Natural killer cell (primary cell): ENCODE measurements around the gene TAT. TPM values are rescaled to one million over a fixed set of nuclear protein-coding genes. Genes with fewer than 3 reads are reported as not detected.

Source experiments
- ATAC-seq, 3 donors: fragments of 150-1000 bp in 2 of 3; fragments of 200-7000 bp in 1 of 3; cut with Tn5 transposase; 1 replicate in 1 of 3; 2 replicates in 2 of 3; pipeline ENCODE4 v1.10.0; 2021; ENCODE audit warnings: mild to moderate bottlenecking in 2 of 3, moderate library complexity in 2 of 3
- DNase-seq, 2 donors: peaks; one replicate each; pipeline versions ENCODE4 v3.0.0 to v3.0.0-alpha.2; 2013 to 2021; ENCODE audit warnings: mixed read lengths in 1 of 2
- H3K27ac ChIP-seq: one replicate; pipeline ENCODE4 v1.5.1; 2013; ENCODE audit warnings: mild to moderate bottlenecking, low read length
- H3K27me3 ChIP-seq: one replicate; pipeline ENCODE4 v1.6.1; 2013; ENCODE audit warnings: low read length; ENCODE audit not compliant: control insufficient read depth, insufficient read depth
- H3K36me3 ChIP-seq: one replicate; pipeline ENCODE4 v1.6.1; 2013; ENCODE audit warnings: low read length; ENCODE audit not compliant: control insufficient read depth, insufficient read depth
- H3K4me1 ChIP-seq: one replicate; pipeline ENCODE4 v1.6.1; 2013; ENCODE audit warnings: low read length; ENCODE audit not compliant: control insufficient read depth, insufficient read depth
- H3K4me3 ChIP-seq: one replicate; pipeline ENCODE4 v1.5.1; 2013; ENCODE audit warnings: low read length
- H3K9me3 ChIP-seq: one replicate; pipeline ENCODE4 v1.6.1; 2013; ENCODE audit warnings: low read length; ENCODE audit not compliant: control insufficient read depth, insufficient read depth
- H3K27ac Mint-ChIP-seq, 2 donors: one replicate each; pipeline ENCODE4 v1.8.0; 2022; ENCODE audit warnings: mild to moderate bottlenecking in 2 of 2, mixed read lengths in 2 of 2, moderate library complexity in 1 of 2
- H3K27me3 Mint-ChIP-seq, 2 donors: one replicate each; pipeline ENCODE4 v1.8.0; 2022; ENCODE audit warnings: low read depth in 2 of 2, mixed read lengths in 2 of 2
- H3K36me3 Mint-ChIP-seq: one replicate; pipeline ENCODE4 v1.8.0; 2022; ENCODE audit warnings: mixed read lengths
- H3K4me1 Mint-ChIP-seq, 2 donors: one replicate each; pipeline ENCODE4 v1.8.0; 2022; ENCODE audit warnings: mixed read lengths in 2 of 2
- H3K4me3 Mint-ChIP-seq: one replicate; pipeline ENCODE4 v1.8.0; 2022; ENCODE audit warnings: mild to moderate bottlenecking, moderate library complexity, mixed read lengths
- H3K9me3 Mint-ChIP-seq, 2 donors: one replicate each; pipeline ENCODE4 v1.8.0; 2022; ENCODE audit warnings: mixed read lengths in 2 of 2
- WGBS: methylation state at CpG from one replicate; pipeline ENCODE4 v1.1.7; 2013; ENCODE audit warnings: missing lambda C conversion rate; ENCODE audit not compliant: insufficient coverage; 5-methylcytosine and 5-hydroxymethylcytosine counted together
- intact Hi-C: fragments of 100-400 bp; cut with micrococcal nuclease; formaldehyde crosslinking; loops from one replicate; pipeline ENCODE4 v1.14.2; 2022
- total RNA-seq, 4 donors: library from RNA; stranded (reverse); fragments of 120-200 nt in 1 of 4; gene quantifications; one replicate each; pipeline versions ENCODE4 v1.2.3 to v1.2.4, GENCODE V29; 2013 to 2022
- TF ChIP-seq, protein P1 (sequence below): fragments of 200-600 bp; IDR thresholded peaks from one replicate; pipeline ENCODE4 v1.8.0; 2022; ENCODE audit warnings: antibody characterized with exemption

TAT gene
- total RNA-seq, 3 donors from 2014 or later (not counting 1 experiment from before 2014, with no cell fraction given), result not detected

DNA sequence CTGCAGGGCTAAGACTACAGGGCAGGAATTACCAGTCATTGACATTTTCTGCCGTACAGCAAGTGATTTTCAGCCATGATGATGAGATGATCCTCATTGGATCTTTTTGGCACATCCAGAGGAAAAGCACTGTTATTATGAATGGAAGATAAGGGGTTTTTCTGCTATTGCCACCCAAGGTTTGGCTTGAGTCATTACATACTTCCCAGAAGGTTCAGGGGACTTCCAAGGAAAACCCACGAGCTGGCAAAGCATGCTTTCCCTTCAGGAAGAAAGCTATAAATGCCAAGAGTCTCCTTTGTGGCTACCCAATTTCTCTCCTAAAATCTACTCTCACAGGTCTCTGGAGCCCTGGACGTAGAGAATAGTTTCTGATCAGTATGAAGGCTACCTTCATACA, 44.5 kb downstream of the TAT start:
- no peaks in the 10 kb centered on the region for H3K36me3 Mint-ChIP-seq
- Histone ChIP-seq H3K36me3 (no peaks in the 10 kb centered on the region), H3K27me3 (no peaks in the 10 kb centered on the region), H3K9me3 (no peaks in the 10 kb centered on the region), H3K27ac (no peak overlapping the region), H3K4me3 (no peak overlapping the region), H3K4me1 (no peaks in the 10 kb centered on the region)
- no peaks in the 10 kb centered on the region for H3K4me1 Mint-ChIP-seq
- H3K9me3 Mint-ChIP-seq, result no peaks in the 10 kb centered on the region
- DNase-seq (no peak), ATAC-seq (no peak)
- H3K27me3 Mint-ChIP-seq, result peaks cover 7 to 8% of the 10 kb centered on the region in 2 donors
- 65% methylated on average over 2 of the region's 3 CpGs for WGBS
- no peak overlapping the region for H3K27ac Mint-ChIP-seq
- H3K4me3 Mint-ChIP-seq, result no peak overlapping the region
- intact Hi-C loops, result no loop called here
- TF ChIP-seq, protein P1, sequence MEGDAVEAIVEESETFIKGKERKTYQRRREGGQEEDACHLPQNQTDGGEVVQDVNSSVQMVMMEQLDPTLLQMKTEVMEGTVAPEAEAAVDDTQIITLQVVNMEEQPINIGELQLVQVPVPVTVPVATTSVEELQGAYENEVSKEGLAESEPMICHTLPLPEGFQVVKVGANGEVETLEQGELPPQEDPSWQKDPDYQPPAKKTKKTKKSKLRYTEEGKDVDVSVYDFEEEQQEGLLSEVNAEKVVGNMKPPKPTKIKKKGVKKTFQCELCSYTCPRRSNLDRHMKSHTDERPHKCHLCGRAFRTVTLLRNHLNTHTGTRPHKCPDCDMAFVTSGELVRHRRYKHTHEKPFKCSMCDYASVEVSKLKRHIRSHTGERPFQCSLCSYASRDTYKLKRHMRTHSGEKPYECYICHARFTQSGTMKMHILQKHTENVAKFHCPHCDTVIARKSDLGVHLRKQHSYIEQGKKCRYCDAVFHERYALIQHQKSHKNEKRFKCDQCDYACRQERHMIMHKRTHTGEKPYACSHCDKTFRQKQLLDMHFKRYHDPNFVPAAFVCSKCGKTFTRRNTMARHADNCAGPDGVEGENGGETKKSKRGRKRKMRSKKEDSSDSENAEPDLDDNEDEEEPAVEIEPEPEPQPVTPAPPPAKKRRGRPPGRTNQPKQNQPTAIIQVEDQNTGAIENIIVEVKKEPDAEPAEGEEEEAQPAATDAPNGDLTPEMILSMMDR, result no peak

DNA sequence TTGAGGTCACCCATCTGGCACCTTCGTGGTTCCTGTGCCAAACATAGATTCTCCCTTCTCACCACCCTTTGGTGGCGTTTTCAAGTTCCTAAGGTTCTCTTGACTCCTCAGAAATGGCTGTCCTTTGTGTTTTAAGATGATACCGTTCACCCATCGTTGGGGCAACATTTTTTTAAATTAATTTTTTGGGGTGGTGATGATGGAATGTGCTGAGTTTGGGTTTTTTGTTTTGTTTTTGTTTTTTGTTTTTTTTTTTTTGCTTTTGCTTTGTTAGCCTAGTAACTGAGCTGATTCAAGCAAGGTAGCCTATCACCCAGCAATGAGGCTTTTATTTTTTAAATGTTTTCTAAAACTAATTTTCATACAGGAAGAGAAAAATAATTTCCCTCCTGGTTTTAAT, 48.0 kb downstream of the TAT start:
- intact Hi-C loops, result no loop called here
- no peak overlapping the region for H3K27ac ChIP-seq
- WGBS, result 72% methylated on average over 4 of the region's 4 CpGs
- no peak for DNase-seq
- H3K4me1 Mint-ChIP-seq, result no peaks in the 10 kb centered on the region
- H3K4me3 ChIP-seq, result no peak overlapping the region
- no peaks in the 10 kb centered on the region for H3K9me3 Mint-ChIP-seq
- H3K27me3 ChIP-seq, result no peaks in the 10 kb centered on the region
- no peaks in the 10 kb centered on the region for H3K9me3 ChIP-seq
- H3K27me3 Mint-ChIP-seq, result peaks cover 16 to 21% of the 10 kb centered on the region in 2 donors
- no peak overlapping the region for H3K4me3 Mint-ChIP-seq
- no peak overlapping the region for H3K27ac Mint-ChIP-seq
- no peaks in the 10 kb centered on the region for H3K4me1 ChIP-seq
- ATAC-seq, result no peak
- TF ChIP-seq, protein P1, result no peak
- no peaks in the 10 kb centered on the region for H3K36me3 ChIP-seq
- no peaks in the 10 kb centered on the region for H3K36me3 Mint-ChIP-seq

DNA sequence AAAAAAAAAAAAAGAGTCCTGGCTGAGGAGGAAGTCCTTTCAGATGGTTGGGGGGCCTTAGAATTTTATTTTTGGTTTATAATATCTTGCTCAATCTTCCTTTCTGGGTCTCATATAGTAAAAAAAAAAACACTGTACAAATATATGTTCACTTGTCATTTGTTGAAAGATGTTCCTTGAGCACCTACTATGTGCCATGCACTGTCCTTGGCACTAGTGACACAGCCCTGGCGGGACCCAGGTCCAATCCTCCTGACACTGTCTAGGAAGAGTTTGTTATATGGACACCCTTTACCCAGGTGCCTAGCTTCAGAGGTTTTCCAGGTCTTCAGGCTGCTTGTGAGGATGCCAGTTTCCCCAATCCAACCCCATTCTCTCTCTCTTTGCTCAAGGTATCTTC, 48.6 kb downstream of the TAT start:
- Mint-ChIP-seq H3K4me3 (no peak overlapping the region), H3K27me3 (peaks cover 16 to 21% of the 10 kb centered on the region in 2 donors), H3K36me3 (no peaks in the 10 kb centered on the region), H3K9me3 (no peaks in the 10 kb centered on the region), H3K4me1 (no peaks in the 10 kb centered on the region), H3K27ac (no peak overlapping the region)
- H3K27me3 ChIP-seq, result no peaks in the 10 kb centered on the region
- no peaks in the 10 kb centered on the region for H3K36me3 ChIP-seq
- 89% methylated on average over 1 of the region's 1 CpG for WGBS
- intact Hi-C loops, result no loop called here
- ATAC-seq (no peak), DNase-seq (no peak)
- no peaks in the 10 kb centered on the region for H3K9me3 ChIP-seq
- H3K4me1 ChIP-seq, result no peaks in the 10 kb centered on the region
- TF ChIP-seq, protein P1, result no peak
- H3K4me3 ChIP-seq, result no peak overlapping the region
- no peak overlapping the region for H3K27ac ChIP-seq

DNA sequence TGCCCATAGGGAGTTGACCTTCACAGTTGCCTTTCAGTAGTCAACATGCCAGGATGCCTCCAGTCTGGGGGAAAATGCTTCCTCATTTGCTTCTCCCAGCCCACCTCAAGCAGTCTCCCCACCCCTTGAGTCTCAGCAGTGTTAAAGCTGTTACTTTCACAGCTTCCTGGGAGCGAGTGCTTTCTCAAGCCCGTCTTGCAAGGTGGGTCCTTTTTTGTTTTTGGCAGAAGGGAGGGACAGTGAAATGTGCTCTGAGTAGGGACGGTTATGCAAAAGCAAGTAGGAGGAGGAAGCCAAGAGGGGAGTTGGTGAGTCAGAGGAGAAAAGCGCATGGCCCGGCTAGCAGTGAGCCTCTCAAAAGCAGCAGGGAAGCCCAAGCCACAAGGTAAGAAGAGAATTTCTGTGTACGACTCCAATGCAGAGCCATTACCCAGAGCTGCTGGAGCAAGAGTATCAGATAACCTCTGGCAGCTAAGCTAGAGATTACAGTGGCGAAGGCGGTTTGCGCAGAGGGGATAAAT, 50.7 kb downstream of the TAT start, which contains the start of gene CHST4:
Gene CHST4 (plus strand): TSS at position 316 of the 521 bp plus-strand sequence. CDS start 10,252 bp downstream, outside the sequence.
- no peak within 1 kb of the TSS for H3K27ac Mint-ChIP-seq
- TF ChIP-seq, protein P1, result no peak

More for the DNA sequence above, 50.7 kb downstream of the TAT start, which contains the start of gene CHST4:
- no peaks in the 10 kb centered on the region for H3K4me1 Mint-ChIP-seq
- WGBS, result 23% methylated on average over 9 of the region's 9 CpGs
- H3K36me3 Mint-ChIP-seq, result no peaks in the 10 kb centered on the region
- H3K27me3 ChIP-seq, result no peaks in the 10 kb centered on the region
- no peak within 1 kb of the TSS for H3K4me3 ChIP-seq
- H3K4me1 ChIP-seq, result no peaks in the 10 kb centered on the region
- no peak for DNase-seq
- H3K4me3 Mint-ChIP-seq, result no peak within 1 kb of the TSS
- H3K9me3 Mint-ChIP-seq, result no peaks in the 10 kb centered on the region
- intact Hi-C loops, result no loop called here
- H3K27me3 Mint-ChIP-seq, result peaks cover 19 to 21% of the 10 kb centered on the region in 2 donors
- ATAC-seq, result no peak
- no peak within 1 kb of the TSS for H3K27ac ChIP-seq
- H3K36me3 ChIP-seq, result no peaks in the 10 kb centered on the region
- no peaks in the 10 kb centered on the region for H3K9me3 ChIP-seq
